ENCODE results near the gene ZNF467. TPM values are rescaled to one million over a fixed set of nuclear protein-coding genes. Genes with fewer than 3 reads are reported as not detected.
A peak's percentile ranks its signal among the peaks of the same experiment; 100 is the strongest.

The ZNF467 gene
- total RNA-seq, 1 donor from 2014 or later = 11.5 TPM

- DNase-seq (ENCODE audit: low spot score) = no peak
Observed at GRCh38 chr7:149751043-149751775, 22.2 kb downstream of the ZNF467 start.

GRCh38 chr7:149750122-149750845 is 23.1 kb downstream of the ZNF467 start:
- DNase-seq (ENCODE audit: low spot score) = no peak

GRCh38 chr7:149748076-149748874 is 25.1 kb downstream of the ZNF467 start:
- DNase-seq (ENCODE audit: low spot score) = no peak

GRCh38 chr7:149743476-149744255 is 29.7 kb downstream of the ZNF467 start:
- no peak for DNase-seq (ENCODE audit: low spot score)

DNA sequence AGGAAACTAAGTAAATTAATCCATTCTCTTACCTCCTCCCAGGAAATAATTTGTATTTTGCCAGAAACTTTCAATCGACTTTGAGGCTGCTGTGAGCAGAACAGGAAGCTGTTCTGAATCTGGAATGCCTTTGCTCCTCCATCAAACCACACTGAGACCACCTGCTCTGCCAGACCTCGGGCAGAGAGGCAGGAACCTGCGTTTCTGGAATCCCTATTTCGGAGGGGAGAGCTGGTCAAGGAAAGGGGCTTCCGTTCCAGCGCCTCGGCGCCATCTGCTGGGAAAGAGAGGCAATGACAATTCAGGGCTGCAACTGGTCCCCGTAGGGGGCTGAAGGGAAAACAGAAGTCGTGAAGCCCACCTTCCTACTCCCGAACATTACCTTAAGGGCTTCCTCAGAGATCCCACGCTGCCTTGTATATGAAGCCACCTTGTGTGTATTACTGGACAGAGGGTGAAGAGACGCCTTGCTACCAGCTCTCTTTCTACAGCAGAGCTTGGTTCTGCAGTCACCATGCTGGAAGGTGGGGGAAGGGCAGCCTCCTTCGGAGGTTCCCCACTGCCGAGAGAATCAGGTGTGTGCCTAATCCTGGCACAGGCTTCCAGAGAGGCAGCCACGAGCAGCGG is 31.2 kb downstream of the ZNF467 start:
- DNase-seq (ENCODE audit: low spot score) = peak; percentile 92

- DNase-seq (ENCODE audit: low spot score) = no peak
Observed at GRCh38 chr7:149741629-149742028, 31.8 kb downstream of the ZNF467 start.

- DNase-seq (ENCODE audit: low spot score) = no peak
Observed at GRCh38 chr7:149736478-149737360, 36.7 kb downstream of the ZNF467 start.

GRCh38 chr7:149735779-149736477 is 37.5 kb downstream of the ZNF467 start:
- DNase-seq (ENCODE audit: low spot score) = no peak

GRCh38 chr7:149735181-149735602 is 38.2 kb downstream of the ZNF467 start:
- no peak for DNase-seq (ENCODE audit: low spot score)

- DNase-seq (ENCODE audit: low spot score) = no peak
Observed at GRCh38 chr7:149734791-149735075, 38.7 kb downstream of the ZNF467 start.

DNA sequence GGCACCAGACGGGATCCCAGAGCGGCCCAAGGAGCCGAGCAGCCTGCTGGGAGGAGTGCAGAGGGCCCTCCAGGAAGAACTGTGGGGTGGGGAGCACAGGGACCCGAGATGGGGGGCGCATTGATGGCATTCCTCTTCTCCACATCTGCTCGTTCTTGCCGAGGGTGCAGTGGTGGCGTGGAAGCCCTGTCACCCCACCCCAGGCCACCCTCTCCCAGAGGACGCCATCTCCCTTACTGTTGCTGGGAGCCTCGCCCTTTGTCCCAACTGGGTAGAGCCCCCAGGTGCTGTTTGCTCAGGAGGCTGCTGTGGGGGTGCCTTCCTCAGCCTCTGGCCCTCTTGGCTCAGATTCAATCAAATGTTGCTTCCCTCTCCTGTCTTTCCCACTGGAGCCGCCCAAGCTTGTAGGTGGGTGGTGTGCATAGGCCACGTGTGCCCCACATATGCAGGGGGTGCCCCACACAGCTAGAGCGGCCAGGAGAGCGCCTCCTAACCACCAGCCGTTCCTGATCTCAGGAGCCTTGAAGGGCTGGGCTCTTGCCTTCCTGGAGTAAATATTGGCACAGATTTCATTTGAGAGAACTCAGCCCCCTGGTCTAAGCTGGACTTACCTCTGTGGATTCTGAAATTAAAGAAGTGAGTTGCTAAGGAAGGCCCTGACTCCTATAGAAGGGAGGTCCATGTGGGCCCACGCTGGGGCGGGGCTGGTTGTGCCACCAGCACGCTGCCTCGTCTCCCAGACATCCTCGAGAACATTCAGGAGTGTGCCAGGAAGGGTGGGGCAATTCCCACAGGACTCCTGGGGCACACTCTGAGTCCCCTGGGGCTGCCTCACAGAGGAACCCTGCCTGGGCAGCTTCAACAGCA is 39.2 kb downstream of the ZNF467 start:
- no peak for DNase-seq (ENCODE audit: low spot score)

GRCh38 chr7:149733131-149733923 is 40.1 kb downstream of the ZNF467 start:
- peak; percentile 83 for DNase-seq (ENCODE audit: low spot score)

GRCh38 chr7:149732611-149733010 is 40.8 kb downstream of the ZNF467 start:
- DNase-seq (ENCODE audit: low spot score) = peak; percentile 33

DNA sequence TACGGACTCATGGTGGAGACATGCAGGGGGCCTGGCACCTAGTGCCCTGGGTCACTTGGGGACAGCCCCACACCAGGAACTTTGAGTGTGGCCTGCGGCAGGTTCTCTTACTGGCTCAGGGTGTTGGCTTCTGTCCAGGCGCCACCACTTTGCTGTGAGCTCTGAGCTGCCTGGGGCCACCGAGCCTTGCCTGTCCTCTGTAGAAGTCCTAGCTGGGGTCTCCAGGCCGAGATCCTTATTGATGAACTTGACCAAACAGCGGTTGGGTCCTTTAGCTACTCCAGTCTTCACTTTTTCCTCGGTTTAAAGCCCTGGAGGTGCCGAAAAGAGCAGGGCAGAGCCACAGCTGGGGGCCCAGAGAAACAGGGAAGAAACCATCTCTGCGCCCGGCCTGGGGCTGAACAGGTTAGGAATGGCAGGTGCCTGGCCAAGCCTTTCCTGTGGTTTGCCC is 41.3 kb downstream of the ZNF467 start:
- DNase-seq (ENCODE audit: low spot score) = peak; percentile 67

DNA sequence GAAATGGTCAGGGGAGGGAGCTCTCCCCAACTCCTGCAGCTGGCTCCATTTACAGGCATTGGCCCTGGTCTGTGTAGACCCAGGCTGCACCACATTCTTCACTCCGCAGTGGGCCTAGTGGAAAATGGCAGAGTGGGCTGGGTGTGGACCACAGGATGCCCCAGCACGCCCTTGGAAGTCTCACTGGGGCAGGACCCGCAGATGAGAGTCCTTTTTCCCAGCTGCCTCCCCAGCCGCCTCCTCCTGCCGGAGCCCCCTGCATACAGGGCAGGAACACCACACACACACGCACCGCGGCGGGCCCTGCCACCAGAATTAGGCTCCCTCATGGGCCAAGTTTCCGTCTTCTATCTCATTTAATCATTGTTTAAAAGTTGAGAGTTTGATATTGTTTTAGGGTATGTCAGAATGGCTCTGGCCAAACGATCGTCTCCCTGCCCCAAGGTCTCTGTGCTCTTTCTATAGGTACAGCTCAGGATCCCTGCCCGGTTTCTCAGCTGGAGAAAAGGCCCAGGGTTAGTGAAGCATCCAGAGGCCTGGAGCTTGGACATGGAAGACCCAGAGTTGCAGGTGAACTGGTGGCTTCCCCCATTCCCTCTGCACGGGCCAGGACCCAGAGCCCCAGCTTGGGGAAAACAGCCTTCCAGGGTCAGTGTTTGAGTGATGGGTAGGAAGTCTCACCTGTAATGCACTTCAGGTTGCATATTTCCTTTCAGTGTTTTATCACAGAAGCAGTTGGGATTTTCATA is 42.0 kb downstream of the ZNF467 start:
- peak; percentile 78 for DNase-seq (ENCODE audit: low spot score)

- DNase-seq (ENCODE audit: low spot score) = no peak
Observed at GRCh38 chr7:149729983-149730801, 43.2 kb downstream of the ZNF467 start.
